HCEC 1CT (cell line): Measurements from ENCODE around the gene CLINT1.
"Not testable (repeated sequence)": the region's sequence is repeated elsewhere in the genome, so short reads cannot be mapped to it uniquely, and the experiment has no call there.

Experiments used
- DNase-seq: peaks from one replicate; pipeline ENCODE4 v3.0.0-alpha.2; 2017

Gene CLINT1

DNA sequence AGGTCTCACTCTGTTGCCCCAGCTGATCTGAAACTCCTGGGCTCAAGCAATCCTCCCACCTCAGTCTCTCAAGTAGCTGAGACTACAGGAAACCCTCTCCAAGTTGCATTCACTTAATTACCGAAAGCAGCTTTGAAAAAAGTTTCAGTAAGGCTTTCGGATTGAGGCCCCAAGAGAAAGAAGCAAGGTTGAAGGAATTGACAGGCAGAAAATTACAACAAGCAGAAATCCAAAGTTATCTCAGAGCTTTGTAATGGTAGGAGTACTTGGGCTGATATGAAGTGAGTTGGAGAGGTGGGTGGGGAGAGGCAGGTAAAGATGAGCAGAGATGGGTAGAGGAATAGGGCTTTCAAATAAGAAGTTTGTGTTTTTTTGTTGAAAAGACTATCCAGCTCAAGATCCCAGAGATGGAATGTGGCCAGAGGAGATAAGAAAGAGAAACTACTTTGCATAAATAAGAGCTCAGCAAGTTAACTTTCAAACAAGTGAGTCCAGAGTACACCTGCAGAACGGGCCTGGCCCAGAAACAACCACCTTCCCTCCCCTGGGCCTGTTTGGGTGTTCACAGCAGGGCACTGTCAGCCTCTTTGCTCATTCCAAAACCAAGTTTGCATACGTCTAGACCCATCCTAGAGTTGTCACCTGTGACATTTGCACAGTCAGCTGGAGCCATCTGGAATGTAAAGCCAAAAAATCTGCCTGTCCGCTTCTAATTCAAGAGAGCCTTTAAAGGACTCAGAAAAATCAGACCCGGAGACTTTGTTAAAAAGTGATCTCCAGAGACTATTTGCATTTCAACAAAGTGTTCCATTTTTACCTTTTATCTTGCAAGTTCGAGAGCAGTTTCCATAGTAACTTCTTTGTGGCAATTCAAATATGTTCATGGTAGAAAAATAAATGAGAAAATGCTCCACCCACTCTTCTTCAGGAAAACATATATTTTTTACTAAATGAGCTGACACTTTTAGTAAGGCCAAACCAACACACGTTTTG lies 2.2 kb upstream of the CLINT1 start:
- DNase-seq: no peak

DNA sequence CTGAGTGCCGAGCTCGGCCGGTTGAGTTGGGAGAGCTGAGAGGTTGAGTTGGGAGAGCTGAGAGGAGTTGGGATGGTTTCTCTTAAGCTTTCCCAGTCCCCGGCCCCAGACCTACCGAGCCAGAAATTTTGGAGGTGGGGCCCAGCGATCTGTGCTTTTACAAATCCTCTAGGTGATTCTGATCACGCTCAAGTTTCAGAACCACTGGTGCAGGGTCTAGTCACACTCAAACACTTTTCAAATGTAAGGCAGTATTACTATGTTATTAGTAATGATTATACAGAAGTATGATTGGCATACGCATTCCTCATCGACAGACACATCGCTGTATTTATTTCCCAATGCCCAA lies 256 bp upstream of the CLINT1 start:
- no peak for DNase-seq

GRCh38 chr5:157857816-157858526 lies 974 bp downstream of the CLINT1 start:
- peak; percentile 46 for DNase-seq

DNA sequence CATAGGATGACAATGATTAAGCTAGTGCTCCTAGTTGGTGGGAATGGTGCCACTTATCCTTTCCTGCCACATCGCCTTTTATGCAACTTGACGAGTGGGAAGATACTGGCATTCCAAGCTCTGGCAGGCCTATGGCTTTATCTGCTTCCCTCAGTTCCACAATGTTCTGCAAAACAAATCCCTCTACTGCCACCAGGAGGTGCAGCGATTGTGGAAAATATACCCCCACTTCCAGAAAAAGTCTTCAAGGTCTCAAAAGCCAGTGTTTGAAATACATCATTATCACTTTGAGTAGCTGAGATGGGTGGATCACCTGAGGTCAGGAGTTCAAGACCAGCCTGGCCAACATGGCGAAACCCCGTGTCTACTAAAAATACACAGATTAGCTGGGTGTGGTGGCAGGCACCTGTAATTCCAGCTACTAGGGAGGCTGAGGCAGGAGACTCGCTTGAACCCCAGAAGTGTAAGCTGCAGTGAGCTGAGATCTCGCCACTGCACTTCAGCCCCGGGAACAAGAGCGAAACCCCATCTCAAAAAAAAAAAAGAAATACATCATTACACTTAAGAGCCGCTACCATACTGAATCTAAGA lies 3.4 kb downstream of the CLINT1 start:
- peak; percentile 60 for DNase-seq

GRCh38 chr5:157853365-157853764 lies 5.6 kb downstream of the CLINT1 start:
- DNase-seq: not testable (repeated sequence)

- DNase-seq: no peak
Measured at GRCh38 chr5:157845914-157846598, 12.9 kb downstream of the CLINT1 start.

DNA sequence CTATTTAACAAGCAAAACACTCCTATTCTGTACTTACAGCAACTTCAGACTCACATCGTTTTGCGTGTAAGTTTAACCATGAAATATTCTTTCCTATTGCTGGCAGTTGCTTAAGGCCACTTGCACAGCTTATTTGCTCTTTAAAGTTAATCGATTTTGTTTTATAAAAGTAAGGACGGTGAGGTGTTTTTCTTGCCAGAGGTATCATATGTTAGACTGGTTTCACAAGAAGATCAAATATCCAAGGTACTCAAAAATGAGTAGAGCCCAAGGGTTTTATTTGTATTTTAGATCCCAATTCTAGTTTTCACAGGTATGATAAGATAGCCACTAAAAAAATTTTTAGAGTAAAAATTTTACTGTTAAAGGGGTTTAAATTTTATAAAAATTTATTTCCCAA lies 16.2 kb downstream of the CLINT1 start:
- DNase-seq: no peak

- DNase-seq: no peak
Measured at GRCh38 chr5:157842185-157842584, 16.8 kb downstream of the CLINT1 start.

DNA sequence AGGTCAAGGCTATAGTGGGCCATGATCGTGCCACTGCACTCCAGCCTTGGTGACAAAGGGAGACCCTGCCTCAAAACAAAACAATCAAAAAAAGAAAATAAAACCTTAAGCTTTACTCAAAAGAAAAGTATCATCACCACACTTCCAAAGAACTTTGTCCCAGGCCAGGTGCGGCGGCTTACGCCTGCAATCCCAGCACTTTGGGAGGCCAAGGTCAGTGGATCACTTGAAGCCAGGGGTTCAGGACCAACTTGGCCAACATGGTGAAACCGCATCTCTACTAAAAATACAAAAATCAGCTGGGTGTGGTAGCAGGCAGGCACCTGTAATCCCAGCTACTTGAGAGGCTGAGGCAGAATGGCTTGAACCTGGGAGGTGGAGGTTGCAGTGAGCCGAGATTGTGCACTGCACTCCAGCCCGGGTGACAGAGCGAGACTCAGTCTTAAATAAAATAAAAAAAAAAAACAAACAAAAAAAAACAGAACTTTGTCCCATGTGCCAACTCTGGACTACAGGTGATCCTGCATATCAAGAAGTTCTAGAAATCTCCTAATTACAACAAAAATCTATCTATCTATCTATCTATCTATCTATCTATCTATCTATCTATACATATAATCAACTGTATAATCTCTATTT lies 19.7 kb downstream of the CLINT1 start:
- no peak for DNase-seq

DNA sequence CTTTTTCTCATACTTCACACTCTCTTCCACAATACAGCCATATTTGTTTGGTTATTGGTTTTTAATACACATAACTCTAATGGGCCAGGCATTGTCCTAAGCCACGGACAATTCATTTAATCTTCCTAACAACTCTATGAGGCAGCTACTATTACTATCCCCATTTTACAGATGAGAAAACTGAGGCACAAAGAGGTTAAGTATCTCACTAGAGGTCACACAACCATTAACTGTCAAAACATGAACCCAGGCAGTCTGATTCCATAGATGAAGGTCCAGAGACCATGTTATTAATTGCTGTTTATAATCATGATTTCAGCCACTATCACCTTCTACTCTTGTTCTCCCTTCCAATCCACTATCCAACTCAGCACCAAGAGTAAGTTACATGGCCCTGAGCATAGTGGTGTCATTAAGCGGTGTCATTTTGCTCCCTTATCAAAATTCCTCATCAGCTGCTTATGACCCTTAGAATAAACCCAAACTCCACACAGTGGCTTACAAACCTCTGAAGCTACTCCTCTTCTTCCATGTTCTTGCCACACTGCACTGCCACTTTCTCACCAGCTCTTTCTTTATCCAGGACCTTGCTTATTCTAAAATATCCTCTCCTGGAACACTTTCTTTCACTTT lies 22.7 kb downstream of the CLINT1 start:
- DNase-seq: no peak

DNA sequence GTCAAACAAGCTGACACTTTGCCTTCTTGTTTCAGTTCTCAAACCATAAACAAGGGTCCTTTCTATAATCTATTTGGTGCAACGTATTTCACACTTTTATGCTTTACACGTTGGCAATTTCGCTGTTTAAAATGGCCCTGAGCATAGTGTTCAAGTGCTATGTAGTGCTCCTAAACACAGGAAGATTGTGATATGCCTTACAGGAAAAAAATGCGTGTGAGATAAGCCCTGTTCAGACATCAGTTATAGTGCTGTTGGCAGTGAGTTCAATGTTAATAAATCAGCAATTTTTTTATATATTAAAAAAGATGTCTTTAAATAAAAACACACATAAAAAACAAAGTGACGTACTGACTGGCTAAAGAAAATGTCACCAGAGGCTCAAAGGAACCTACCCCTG lies 23.9 kb downstream of the CLINT1 start:
- no peak for DNase-seq

GRCh38 chr5:157828944-157829639 lies 29.9 kb downstream of the CLINT1 start:
- DNase-seq: peak; percentile 3

DNA sequence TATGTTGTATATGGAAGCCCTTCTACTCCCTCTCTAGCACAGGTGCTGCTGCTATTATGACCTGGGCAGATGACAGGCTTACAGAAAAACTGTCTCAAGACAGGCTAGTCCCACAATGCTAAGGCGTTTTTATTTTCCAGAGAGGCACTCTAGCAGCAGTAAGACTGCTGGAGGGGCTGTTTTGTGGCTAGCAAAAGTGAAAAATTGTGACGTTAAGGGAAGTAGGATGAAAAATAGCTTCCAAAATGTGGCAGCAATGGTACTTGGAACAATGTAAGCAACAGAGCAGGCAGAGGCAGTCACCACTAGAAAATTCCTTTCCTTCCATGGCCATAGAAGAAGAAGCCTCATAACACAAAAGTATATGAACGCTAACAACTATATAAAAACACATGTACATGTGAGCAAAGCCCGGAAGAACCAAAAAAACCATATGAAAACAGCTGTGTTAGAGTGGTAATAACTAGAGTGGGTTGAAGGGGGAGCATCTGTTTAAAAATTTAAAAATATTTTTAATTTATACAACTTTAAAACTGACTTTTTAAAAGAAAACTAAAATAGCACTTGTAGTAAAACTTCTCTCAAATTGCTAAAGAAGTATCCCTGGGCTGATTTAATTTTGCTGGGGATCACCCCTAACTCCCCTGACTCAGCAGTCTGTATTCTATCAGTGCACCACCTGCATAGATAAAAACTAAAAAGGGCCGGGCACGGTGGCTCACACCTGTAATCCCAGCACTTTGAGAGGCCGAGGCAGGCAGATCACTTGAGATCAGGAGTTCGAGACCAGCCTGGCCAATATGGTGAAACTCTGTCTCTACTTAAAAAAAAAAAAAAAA lies 30.6 kb downstream of the CLINT1 start:
- DNase-seq: no peak

DNA sequence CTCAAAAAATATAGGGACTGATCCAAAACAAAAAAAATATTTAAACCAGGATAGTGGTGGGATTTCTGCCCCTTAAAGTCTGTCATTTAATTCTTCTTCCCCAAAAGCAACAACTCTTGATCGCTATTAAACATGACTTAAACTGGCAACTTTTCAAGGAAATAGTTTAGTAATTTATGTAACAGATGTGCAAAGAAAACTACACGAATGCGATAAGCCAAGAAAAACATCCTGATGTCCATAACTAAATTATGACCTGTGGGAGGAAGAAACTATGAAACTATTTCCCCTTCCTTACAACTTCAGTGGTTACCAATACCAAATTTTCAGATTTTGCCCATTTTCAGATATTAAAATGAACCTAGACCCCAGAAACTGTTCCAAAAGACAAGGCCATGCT lies 31.5 kb downstream of the CLINT1 start:
- peak; percentile 31 for DNase-seq

DNA sequence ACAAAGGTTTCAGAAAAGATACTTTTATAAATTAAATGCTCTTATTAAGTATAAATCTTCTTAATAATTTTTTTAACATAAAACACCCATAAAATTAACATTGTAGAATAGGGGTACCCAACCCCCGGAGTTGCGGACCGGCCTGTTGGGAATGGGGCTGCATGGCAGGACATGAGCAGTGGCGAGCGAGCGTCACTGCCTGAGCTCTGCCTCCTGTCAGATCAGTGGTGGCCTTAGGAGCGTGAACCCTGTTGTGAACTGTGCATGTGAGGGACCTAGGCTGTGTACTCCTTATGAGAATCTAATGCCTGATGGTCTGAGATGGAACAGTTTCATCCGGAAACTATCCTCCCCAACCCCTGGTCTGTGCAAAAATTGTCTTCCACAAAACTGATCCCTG lies 35.3 kb downstream of the CLINT1 start:
- DNase-seq: no peak

- DNase-seq: no peak
Measured at GRCh38 chr5:157821822-157822622, 36.9 kb downstream of the CLINT1 start.

DNA sequence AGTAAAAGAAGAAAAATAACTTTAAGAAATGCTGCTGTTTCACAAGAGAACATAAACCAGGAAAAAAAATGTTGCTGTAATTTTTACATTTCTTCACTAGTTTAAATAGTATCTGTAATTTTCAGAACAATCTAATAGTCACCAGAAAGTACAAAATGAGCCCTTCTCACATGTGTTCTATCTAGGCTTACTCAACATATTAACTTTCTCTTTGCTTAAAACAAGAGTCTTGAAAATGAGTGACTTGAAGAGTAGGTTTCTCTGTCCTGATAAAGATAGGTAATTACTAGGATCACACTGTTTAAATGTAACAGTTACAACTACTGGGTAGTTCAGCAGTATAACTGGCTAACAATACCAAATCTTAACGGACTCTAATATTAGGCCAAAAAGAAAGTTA lies 37.5 kb downstream of the CLINT1 start:
- no peak for DNase-seq

DNA sequence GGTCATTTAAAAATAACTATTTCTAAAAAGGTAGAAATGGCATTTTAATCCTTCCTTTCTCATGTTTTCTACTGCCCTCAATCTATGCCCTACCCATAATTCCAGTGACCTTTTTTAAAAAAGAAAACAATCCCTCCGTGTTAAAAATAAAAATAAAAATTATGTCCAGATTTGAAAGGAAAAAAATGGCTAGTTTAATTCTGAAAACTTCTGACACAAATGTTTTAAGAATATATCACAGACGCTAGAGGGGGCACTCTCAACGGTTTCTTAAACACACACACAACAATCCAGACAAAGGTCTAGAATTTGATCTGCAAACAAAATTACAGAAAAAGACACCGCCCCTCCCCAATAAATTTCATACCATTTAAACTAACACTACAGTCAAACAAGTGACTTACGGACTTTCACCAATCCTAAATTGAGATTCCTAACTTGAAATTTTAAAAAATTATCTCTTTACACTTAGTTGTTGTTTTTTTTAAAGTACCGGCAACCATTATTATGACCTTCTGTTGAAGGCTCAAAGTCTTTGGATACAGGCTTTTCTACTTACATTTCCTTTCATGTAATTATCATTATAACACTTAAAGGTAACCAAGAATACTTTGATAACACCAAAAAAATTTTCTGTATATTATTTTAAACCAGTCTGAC lies 38.2 kb downstream of the CLINT1 start:
- DNase-seq: peak; percentile 53

- DNase-seq: no peak
Measured at GRCh38 chr5:157819502-157820115, 39.3 kb downstream of the CLINT1 start.
